Measurements from ENCODE around the gene C14orf132.

The C14orf132 gene

GRCh38 chr14:96080571-96080970, 41.4 kb downstream of the C14orf132 start:
- TF ChIP-seq FOXP2 (optimal IDR thresholded peaks at IDR 0.05; ENCODE audit: borderline replicate concordance, extremely low read depth, extremely low read length, insufficient read depth) (no peak), REST (IDR thresholded peaks at IDR 0.05; ENCODE audit: insufficient read depth in 1 of 2, low read depth in 2 of 2, low read length in 2 of 2) (no peak), TAF1 (IDR thresholded peaks at IDR 0.05; ENCODE audit: borderline replicate concordance, insufficient read depth, low read length) (no peak), SIN3A (IDR thresholded peaks at IDR 0.05; ENCODE audit: borderline replicate concordance, insufficient read depth, low read length) (no peak), POLR2AphosphoS5 (IDR thresholded peaks at IDR 0.05; ENCODE audit: low read depth, low read length) (no peak)

GRCh38 chr14:96081224-96081623, 42.1 kb downstream of the C14orf132 start:
- TF ChIP-seq FOXP2 (optimal IDR thresholded peaks at IDR 0.05; ENCODE audit: borderline replicate concordance, extremely low read depth, extremely low read length, insufficient read depth), result no peak
- no peak for TF ChIP-seq SIN3A (IDR thresholded peaks at IDR 0.05; ENCODE audit: borderline replicate concordance, insufficient read depth, low read length)
- no peak for TF ChIP-seq TAF1 (IDR thresholded peaks at IDR 0.05; ENCODE audit: borderline replicate concordance, insufficient read depth, low read length)
- TF ChIP-seq POLR2AphosphoS5 (IDR thresholded peaks at IDR 0.05; ENCODE audit: low read depth, low read length), result no peak
- no peak for TF ChIP-seq REST (IDR thresholded peaks at IDR 0.05; ENCODE audit: insufficient read depth in 1 of 2, low read depth in 2 of 2, low read length in 2 of 2)

GRCh38 chr14:96081767-96082400, 42.7 kb downstream of the C14orf132 start:
- TF ChIP-seq REST (IDR thresholded peaks at IDR 0.05; ENCODE audit: insufficient read depth in 1 of 2, low read depth in 2 of 2, low read length in 2 of 2), result no peak
- no peak for TF ChIP-seq POLR2AphosphoS5 (IDR thresholded peaks at IDR 0.05; ENCODE audit: low read depth, low read length)
- TF ChIP-seq SIN3A (IDR thresholded peaks at IDR 0.05; ENCODE audit: borderline replicate concordance, insufficient read depth, low read length), result no peak
- TF ChIP-seq FOXP2 (optimal IDR thresholded peaks at IDR 0.05; ENCODE audit: borderline replicate concordance, extremely low read depth, extremely low read length, insufficient read depth), result no peak
- TF ChIP-seq TAF1 (IDR thresholded peaks at IDR 0.05; ENCODE audit: borderline replicate concordance, insufficient read depth, low read length), result no peak

GRCh38 chr14:96082420-96083300, 43.5 kb downstream of the C14orf132 start:
- no peak for TF ChIP-seq REST (IDR thresholded peaks at IDR 0.05; ENCODE audit: insufficient read depth in 1 of 2, low read depth in 2 of 2, low read length in 2 of 2)
- TF ChIP-seq TAF1 (IDR thresholded peaks at IDR 0.05; ENCODE audit: borderline replicate concordance, insufficient read depth, low read length), result no peak
- no peak for TF ChIP-seq FOXP2 (optimal IDR thresholded peaks at IDR 0.05; ENCODE audit: borderline replicate concordance, extremely low read depth, extremely low read length, insufficient read depth)
- no peak for TF ChIP-seq SIN3A (IDR thresholded peaks at IDR 0.05; ENCODE audit: borderline replicate concordance, insufficient read depth, low read length)
- TF ChIP-seq POLR2AphosphoS5 (IDR thresholded peaks at IDR 0.05; ENCODE audit: low read depth, low read length), result no peak
